Fibroblast of villous mesenchyme (primary cell): ENCODE data around the gene TNFRSF8. TPM values are rescaled to one million over a fixed set of nuclear protein-coding genes. Genes with fewer than 3 reads are reported as not detected.
"Not testable (repeated sequence)": the region's sequence is repeated elsewhere in the genome, so short reads cannot be mapped to it uniquely, and the experiment has no call there.

Source experiments
- DNase-seq: peaks from one replicate; pipeline ENCODE4 v3.0.0-alpha.2; 2010; ENCODE audit warnings: low read depth
- H3K4me3 ChIP-seq: 2 replicates; pipeline ENCODE4 v1.5.1; 2011; ENCODE audit warnings: low read depth, mild to moderate bottlenecking, low read length
- CTCF ChIP-seq: IDR thresholded peaks from 2 replicates; pipeline ENCODE4 v1.5.1; 2012; ENCODE audit warnings: low read depth, mild to moderate bottlenecking, low read length; ENCODE audit not compliant: insufficient read depth
- total RNA-seq: library from RNA; depleted of rRNA; stranded (reverse); fragments of >200 nt; gene quantifications from 2 replicates; pipeline ENCODE4 v1.2.3, GENCODE V29; 2012

The TNFRSF8 gene
- total RNA-seq, 1 donor = 0.86 TPM

DNA sequence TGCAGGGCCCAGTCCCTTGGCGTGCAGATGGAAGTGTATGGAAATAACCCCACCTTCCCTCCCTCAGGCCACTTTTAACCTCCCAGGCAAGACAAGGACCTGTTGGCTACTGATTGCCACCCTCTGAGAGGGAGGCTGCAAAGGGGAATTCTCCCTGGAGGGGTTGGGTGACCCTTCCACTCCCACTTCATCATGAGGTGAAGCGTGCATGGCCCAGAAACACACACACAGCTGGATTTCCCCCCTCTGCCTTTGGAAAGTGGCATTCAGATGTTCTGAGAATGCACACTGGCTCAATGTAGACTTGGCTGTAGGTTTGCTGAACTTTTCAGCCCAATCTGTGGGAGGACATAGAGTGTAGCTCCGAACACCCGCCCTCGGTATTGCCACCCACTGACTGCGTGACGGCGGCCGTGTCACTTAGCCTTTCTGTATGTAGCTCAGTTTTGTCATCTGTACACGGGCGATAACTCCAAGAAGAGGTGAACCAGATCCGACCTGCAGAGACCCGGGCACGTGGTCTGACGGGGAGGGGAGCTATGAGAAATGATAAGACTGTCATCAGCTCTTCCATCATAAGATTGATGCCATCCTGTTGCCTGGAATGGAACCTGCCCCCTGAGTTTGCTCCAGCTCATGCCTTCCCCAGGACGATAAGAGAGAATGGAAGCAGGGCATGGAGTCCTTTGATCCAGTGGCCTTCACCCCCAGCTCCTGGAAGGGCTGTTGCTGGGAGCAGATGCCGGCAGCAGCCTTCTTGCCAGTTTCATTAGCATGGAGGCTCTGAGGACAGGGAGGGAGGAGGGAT, 24.5 kb upstream of the TNFRSF8 start:
- DNase-seq = no peak
- TF ChIP-seq CTCF = no peak
- no peak overlapping the region for H3K4me3 ChIP-seq

- DNase-seq = no peak
- TF ChIP-seq CTCF = no peak
- H3K4me3 ChIP-seq = no peak overlapping the region
These were observed 24.0 kb upstream of the TNFRSF8 start for GRCh38 chr1:12039164-12039525.

- not testable (repeated sequence) for H3K4me3 ChIP-seq, DNase-seq
These were observed 23.2 kb upstream of the TNFRSF8 start for GRCh38 chr1:12039824-12040456.

- peak; percentile 83 for DNase-seq
- no peak overlapping the region for H3K4me3 ChIP-seq
- no peak for TF ChIP-seq CTCF
These were observed 22.5 kb upstream of the TNFRSF8 start for GRCh38 chr1:12040457-12041051.

DNA sequence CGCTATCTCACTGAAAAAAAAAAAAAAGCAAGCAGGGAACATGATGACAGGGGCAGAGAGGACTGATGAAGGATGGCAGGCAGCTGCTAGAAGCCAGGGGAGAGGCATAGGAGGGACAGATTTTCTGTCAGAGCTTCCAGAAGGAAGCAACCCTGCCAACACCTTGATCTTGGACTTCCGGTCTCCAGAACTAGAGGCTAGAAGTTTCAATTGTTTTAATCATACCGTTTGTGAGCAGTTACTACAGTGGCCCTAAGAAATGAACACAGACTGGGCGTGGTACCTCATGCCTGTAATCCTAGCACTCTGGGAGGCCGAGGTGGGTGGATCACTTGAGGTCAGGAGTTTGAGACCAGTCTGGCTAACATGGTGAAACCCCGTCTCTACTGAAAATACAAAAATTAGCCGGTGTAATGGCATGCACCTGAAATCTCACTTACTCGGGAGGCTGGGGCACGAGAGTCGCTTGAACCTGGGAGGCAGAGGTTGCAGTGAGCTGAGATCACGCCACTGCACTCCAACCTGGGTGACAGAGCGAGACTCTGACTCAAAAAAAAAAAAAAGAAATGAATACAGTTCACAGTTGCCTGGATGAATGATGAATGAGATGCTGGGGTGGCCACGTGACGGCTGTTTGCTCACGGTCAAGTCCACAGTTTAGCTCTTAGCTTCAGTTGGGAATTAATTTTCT, 18.8 kb upstream of the TNFRSF8 start:
- H3K4me3 ChIP-seq, DNase-seq: not testable (repeated sequence)

GRCh38 chr1:12046749-12047119, 16.4 kb upstream of the TNFRSF8 start:
- no peak for DNase-seq
- no peak overlapping the region for H3K4me3 ChIP-seq
- no peak for TF ChIP-seq CTCF

DNA sequence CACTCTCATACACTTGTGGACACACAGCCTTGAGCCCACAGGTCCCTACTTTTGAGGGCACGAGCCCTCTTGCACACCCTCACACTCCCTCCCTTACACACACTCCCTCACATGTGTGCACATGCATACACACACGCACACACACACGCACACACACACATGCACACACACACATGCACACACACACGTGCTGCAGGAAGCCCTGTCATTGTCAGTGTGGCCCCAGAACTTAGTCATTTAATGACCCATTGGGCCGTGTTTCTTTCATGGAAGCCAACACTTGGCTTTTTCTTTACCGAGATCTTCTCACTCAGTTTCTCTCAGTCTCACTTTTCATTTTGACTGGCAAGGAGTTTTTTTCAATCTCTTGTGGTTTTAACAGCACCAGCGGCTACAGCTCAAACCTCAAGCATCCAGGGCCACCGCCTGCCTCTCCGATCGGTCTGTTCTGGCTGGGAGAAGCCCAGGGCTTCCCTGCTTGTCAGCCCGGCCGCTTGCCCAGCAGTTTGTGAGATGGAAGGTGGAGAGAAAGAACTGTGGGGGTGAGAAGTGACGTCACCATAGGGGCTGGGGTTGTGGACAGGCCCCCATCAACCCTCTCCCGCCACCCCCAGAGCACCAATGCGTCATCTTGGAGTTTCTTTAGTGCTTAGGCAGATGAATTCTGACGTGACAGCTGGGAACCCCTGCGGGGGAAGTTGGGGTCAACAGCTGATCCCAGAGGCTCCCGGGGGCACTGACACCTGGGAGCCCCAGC, 15.8 kb upstream of the TNFRSF8 start:
- DNase-seq = no peak
- no peak overlapping the region for H3K4me3 ChIP-seq
- no peak for TF ChIP-seq CTCF
